Measurements from ENCODE around the gene ULK4.
"Not testable (repeated sequence)": the region's sequence is repeated elsewhere in the genome, so short reads cannot be mapped to it uniquely, and the experiment has no call there.

Gene ULK4

DNA sequence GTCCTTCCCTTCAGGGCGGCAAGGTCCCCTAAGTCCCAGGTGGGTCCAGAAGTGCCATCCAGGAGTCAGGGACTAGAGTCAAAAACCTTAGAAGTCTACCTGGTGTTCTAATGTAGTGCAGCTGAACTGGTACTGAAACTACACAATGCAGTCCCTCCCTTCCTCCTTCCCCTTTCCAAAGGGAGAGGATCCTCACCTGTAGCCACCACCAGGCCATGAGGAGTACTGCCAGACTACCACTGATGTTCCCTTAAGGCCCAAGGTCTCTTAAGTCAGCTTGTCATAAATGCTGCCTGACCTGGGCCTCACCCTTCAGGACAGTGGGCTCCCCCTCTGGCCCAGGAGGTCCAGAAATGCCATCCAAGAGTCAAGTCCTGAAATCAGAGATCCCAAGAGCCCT, 98.9 kb downstream of the ULK4 start:
- DNase-seq, result no peak

DNA sequence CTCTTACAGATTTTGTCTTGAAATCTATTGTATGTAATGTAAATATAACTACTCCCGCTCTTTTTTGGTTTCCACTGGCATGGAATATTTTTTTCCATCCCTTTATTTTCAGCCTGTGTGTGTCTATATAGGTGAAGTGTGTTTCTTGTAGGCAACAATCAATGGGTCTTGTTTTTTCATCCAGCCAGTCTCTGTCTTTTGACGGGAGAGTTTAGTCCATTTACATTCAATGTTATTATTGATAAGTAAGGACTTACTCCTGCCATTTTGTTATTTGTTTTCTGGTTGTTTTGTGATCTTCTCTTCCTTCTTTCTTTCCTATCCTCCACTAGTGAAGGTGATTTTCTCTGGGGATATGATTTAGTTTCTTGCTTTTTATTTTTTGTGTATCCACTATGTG, 101.4 kb downstream of the ULK4 start:
- not testable (repeated sequence) for DNase-seq

DNA sequence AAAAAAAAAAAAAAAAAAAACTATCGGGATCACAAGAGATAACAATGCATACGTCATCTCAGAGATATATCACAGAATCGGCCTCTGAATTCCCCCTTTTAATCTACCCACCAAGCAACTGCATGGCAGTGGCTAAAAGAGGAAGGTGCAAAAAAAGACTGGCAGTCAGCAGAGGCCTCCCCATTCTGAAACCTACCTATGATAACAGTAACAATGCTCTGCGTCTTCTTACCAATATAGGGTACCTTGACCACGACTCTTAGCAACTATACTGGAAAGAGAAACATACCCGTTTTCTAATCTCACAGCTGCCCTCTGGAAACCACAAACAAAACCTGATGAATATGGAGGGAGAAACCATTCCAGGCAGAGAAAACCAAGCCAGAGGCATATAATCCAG, 106.9 kb downstream of the ULK4 start:
- no peak for DNase-seq

DNA sequence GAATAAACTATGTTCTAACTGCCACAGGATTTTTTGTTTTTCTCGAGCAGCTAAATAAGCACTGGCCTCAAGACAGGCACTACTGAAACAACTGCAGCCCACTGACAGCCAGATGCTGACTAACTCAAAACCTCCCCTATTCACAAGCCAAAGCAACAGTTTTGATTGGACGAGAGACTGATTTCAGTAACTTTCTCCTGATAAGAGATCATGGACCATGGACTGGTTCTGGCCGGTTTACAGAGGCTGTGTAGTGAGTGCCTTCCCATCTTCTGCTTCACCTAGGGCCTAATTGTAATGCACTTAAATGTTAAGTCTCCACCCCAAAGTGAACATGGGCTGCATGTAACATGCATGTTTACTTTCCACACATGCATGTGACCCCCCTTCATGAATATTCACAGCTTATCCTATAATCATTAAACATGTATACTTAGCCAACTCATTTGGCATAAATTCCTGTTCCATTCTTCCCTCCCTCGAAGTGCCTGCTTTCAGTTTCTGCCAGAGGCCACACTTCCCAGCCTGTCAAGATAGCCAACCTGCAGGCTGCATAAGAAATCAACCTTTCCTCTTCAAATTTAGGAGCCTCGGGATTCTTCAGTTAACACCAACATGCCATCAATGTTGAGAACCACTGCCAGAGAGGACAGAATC, 108.2 kb downstream of the ULK4 start:
- no peak for DNase-seq

DNA sequence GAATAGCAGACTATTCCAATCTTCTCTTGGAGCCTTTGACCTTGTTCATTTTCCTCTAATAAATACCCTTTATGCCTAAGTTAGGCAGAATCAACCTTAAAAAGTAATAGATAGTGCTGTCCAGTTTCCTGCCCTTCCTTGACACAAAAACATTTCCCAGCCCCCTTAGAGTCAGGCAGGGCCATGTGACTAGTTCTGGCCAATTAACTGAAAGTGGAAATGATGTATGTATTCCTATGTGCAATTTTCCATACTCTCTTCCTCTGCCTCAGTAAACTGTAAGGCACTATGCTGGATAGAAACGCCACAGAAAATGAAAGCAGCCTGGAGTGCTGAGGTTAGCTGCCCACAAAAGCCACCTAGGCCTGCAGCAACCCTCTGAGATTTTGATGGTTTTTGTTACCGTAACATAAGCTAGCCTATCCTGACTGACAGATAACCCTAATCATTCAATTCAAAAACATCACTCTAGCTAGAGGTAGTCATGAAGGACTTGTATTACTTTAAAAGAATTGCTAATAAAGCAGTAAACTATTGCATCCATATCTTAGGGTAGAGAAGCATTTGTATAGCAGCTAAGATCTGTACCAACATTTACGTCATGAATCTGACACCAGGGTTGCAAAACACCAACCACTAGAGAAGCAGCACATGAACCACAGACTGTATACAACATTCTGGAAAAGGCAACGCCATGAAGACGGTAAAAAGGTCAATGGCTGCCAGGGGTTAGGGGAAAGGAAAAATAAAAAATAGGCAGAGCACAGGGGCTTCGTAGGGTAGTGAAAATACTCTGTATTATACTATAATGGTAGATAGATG, 112.9 kb downstream of the ULK4 start:
- DNase-seq, result no peak

DNA sequence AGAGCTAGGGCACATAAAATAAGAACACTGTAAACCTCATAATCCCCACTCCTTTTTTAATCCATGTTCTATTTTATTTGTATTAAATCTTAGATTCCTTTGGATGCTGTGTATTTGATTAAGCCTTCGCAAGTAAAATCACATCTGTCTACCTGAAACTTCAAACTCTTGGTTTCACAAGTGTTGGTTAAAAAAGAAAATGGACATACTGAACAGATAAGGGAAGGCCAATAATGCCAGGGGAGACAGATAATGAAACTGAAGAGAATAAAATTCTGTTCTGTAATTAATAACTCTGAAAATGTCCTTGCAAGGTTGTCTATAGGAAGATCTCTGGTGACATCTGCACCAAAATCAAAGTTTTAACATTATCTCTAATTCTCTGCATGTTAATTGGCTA, 114.2 kb downstream of the ULK4 start:
- DNase-seq, result no peak

DNA sequence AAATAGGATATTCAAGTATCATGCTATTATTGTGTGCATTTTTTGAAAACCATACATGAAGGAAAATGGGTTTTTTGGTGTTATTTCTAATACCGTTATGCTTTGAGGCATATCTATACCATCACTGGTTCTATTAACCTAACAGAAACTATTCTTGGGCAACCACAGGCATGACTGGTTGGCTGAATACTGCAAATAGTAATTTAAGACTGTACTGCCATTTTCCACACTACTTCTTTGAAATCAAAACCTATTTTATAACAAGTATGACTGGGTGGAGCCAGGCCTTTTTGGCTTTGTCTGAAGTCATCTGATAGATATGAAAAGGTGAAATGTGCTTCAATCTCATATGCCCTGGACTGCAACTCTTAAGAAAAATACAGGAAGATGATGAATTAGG, 115.1 kb downstream of the ULK4 start:
- no peak for DNase-seq

DNA sequence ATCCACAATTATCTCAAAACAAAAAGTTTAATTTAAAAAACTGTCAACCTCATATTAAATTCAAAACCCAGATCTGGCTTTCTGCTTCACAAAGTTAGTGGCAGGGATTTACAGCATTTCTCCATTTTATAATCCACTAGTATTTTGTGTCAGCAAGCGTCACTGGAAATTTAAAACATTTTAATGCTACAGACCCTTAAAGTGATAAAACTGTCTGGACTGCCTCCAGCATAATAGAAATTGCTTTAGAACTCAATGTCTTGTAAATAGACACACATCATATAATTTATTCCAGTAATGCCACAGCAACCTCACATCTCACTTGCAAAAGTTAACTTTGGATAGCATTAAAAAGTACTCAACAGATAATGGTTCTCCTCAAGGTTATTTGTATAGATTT, 116.1 kb downstream of the ULK4 start:
- DNase-seq, result no peak

DNA sequence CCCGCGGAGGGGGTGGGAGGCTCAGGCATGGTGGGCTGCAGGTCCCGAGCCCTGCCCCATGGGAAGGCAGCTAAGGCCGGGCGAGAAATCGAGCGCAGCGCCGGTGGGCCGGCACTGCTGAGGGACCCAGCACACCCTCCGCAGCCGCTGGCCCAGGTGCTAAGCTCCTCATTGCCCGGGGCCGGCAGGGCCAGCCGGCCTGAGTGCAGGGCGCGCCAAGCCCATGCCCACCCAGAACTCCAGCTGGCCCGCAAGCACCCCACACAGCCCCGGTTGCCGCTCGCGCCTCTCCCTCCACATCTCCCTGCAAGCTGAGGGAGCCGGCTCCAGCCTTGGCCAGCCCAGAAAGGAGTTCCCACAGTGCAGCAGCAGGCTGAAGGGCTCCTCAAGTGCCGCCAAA, 117.6 kb downstream of the ULK4 start:
- DNase-seq, result not testable (repeated sequence)

DNA sequence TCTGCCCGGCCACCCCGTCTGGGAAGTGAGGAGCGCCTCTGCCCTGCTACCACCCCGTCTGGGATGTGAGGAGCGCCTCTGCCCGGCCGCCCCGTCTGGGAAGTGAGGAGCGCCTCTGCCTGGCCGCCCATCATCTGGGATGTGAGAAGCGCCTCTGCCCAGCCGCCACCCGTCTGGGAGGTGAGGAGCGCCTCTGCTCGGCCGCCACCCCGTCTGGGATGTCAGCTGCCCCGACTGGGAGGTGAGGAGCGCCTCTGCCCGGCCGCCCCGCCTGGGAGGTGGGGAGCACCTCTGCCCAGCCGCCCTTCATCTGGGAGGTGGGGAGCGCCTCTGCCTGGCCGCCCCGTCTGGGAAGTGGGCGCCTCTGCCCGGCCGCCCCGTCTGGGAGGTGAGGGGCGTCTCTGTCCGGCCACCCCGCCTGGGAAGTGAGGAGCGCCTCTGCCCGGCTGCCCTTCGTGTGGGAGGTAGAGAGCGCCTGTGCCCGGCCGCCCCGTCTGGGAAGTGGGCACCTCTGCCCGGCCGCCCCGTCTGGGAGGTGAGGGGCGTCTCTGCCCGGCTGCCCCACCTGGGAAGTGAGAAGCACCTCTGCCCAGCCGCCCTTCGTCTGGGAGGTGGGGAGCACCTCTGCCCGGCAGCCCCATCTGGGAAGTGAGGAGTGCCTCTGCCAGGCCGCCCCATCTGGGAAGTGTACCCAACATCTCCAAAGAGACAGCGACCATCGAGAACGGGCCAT, 120.8 kb downstream of the ULK4 start:
- DNase-seq, result not testable (repeated sequence)

DNA sequence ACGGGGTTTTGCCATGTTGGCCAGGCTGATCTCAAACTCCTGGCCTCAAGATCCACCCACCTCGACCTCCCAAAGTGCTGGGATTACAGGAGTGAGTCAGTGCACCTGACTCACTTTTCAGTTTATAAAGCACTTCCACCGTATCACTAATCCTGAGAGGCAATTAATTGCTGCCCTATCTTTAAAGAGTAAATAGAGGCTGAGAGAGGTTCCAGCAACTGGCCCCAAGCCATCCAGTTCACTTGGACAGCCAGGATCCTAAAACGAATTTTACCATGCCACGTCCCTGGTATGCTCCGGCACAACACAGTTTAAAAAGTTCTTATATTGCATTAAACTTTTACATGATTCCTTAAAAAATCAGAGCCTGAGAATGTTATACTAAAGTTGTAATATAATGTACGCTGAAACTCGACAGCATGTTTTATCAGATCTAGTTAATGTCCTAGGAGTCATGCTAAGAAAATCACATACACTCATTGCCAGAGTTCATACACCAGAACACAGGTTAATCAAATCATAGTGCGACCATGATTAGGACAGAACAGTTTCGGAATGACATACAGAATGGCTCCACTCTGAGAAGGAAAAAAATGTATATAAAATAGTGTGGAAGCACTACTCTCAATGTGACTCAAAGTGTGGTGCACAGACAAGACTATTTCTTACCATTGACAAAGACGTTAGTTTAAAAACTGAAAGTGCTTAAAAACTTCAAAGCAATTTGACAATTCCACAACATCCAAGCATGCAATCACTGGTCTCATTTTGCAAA, 125.4 kb downstream of the ULK4 start:
- no peak for DNase-seq

DNA sequence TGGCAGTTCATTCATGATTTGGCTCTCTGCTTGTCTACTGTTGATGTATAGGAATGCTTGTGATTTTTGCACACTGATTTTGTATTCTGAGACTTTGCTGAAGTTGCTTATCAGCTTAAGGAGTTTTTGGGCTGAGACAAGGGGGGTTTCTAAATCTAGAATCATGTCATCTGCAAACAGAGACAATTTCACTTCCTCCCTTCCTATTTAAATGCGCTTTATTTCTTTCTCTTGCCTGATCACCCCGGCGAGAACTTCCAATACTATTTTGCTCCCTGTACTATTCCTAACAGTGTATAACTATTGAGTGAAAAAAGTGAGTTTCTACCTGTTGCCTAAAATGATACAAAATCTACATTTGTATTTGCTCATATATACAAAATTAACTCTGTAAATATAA, 128.3 kb downstream of the ULK4 start:
- DNase-seq, result no peak

DNA sequence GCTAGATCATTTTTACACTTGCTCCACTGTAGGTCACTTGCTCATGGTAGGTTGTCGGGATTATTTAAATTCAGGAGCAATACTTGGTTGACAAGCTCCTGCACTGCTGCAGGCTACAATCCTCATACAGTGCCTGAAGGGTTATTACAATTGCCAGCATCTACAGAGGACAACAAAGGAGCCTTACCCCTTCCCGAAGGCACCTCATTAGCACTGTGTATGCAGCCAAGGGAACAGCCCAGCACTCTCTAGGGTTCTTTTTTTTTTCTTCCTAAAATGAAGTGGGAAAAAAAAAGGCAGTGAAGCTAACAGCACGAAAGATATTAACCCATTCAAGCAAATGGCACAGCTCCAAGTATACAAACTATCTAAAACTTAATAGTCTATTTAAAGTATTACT, 142.7 kb downstream of the ULK4 start:
- no peak for DNase-seq

DNA sequence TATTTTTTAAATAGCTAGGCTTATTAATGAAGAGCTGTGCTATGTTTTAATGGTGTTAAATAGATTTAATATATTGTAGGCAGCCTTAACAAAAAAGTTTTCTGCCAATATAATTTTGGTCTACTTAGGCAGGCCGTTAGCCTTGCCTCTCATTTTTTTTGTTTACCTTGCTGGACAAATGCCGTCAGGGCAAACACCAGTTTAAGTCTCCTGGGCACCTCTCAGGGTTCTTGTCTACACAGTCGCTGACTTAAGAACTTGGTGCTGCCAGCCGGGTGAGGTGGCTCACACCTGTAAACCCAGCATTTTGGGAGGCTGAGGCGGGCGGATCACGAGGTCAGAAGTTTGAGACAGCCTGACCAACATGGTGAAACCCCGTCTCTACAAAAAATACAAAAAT, 153.3 kb downstream of the ULK4 start:
- DNase-seq, result no peak

DNA sequence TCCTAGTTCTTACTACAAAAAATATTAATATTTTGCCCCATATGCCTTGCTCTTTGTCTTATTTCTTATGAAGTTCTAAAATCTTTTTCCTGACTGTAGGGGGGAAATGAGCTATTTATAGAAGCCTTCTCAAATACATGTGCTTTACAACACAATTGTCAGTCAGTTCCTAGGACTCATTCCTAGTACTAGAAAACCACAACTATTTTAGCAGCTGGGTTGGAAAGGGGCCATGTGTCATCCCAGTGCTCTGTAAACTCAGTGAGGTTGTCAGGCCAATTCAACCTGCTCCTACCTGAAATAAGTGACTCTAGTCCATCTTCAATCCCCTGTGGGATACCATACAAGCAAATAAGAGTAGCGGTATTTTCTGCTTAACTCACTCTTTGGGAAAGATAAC, 153.8 kb downstream of the ULK4 start:
- DNase-seq, result no peak

DNA sequence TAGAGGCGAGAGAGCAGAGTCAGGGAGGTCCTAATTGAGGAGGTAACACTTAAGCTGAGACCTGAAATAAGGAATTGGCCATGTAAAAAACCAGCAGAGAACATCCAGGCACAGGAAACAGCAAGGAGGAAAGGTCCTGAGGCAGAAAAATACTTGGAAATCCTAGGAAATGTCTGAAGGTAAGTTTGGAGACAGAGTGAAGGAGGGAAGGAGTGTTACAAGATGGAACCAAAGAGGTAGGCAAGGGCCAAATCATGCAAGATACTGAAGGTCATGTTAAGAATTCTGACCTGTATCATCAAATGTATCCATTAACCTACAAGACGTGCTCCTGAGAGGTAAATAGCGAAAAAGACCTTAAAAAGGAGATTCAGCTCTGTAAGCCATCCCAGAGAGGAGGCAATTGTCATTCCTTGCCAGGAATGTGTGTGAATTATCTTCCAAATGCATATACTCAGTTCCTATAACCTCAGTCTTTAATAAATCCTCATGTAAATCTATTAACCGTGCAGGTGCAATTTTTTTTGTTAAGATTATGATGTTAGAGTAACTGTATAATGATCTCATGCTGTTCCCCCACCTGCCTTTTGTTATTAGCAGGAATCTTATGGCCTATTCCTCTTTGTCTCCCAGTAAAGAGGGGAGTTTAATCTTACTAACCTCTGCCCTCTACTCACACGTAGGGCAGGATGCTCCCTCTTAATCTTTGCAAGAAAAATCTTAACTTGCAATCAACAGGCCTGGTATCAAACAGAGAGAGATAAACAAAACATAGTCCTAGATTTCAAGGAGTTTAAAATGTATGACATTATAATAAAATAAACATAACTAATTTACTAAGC, 166.9 kb downstream of the ULK4 start:
- no peak for DNase-seq

DNA sequence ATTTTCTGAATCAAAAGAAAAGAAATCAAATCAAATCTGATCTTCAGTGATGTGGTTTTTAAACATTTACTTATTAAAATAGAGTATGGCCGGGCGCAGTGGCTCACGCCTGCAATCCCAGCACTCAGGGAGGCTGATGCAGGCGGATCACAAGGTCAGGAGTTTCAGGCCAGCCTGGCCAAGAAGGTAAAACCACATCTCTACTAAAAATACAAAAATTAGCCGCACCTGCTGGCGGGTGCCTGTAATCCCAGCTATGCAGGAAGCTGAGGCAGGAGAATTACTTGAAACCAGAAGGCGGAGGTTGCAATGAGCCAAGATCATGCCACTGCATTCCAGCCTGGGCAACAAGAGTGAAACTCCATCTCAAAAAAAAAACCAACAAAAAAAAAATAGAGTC, 169.1 kb downstream of the ULK4 start:
- no peak for DNase-seq

DNA sequence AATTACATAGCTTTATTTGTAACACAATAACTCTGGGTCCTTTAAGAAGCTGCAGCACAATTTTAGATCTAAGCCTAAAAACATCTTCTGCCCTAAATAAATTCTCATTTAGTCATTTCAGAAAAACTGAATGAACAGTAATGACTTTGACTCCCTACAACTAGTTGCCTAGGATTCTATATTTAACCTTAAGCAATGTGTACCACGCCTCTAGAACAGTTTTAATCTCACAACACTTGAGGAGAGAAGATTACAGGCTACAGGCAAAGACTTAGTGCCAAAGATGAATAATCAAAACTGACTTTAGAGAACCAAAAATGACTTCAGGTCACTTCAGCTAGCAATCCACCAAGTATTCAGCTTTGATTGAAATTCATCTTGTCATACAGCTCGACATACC, 192.8 kb downstream of the ULK4 start:
- no peak for DNase-seq

DNA sequence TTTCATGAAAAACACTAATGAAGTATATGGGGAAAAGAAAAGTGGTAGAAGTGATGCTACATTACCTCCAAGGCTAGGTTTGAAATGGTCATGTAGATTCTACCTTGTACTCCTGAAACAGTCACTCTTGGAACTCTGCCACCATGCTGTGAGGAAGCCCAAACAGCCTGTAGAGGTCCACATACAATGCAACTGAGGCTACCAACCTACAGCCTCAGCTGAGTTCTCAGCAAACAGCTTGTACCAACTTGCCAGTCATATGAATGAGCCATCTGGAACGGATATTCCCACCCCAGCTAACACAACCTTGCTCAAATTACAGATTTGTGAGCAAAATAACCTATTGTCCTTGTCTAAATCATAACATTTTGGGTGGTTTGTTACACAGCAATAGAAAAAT, 193.5 kb downstream of the ULK4 start:
- DNase-seq, result no peak

DNA sequence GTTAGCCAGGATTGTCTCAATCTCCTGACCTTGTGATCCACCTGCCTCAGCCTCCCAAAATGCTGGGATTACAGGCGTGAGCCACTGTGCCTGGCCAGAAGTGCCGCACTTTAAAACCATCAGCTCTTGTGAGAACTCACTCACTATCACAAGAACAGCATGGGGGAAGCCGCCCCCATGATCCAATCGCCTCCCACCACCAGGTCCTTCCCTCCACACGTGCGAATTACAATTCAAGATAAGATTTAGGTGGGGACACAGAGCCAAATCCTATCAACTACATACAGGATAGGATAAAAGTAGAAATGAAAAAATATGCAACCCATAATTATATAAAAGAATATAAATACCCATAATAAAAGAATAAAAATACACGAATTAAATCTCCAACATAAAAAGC, 199.0 kb downstream of the ULK4 start:
- DNase-seq, result not testable (repeated sequence)

DNA sequence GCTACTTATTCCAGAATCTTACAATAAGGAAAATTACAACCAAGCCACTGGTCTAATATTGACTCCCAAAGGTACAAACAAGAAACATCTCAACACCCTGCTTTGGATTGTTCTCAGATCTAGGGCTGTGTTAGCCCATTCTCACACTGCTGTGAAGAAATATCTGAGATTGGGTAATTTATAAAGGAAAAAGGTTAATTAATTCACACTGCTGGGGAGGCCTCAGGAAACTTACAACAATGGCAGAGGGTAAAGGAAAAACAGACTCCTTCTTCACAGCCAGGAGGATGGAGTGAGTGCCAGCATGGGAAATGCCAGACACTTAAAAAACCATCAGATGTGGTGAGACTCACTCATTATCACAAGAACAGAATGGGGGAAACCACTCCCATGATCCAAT, 208.3 kb downstream of the ULK4 start:
- DNase-seq, result no peak

DNA sequence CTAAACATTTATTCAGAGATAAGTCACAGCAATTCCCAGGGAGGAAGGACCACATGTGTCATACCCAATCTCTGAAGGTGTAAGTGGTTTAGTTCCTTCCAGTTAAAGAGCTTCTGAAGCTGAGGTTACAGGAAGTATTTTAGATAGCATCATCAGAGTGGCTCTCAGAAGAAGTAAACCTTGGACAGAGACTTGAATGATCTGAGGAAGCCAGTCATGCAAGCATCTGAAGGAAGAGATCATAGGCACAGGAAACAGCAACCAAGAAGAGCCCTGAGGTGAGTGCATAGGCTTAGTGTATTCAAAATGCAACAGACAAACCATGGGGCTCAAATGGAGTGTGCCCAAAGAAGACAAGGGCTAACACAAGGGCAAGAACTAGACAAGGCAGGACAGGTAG, 210.3 kb downstream of the ULK4 start:
- DNase-seq, result no peak
